ENCODE data around the gene UGT2B11. TPM values are rescaled to one million over a fixed set of nuclear protein-coding genes. Genes with fewer than 3 reads are reported as not detected.
"Not testable (repeated sequence)": the region's sequence is repeated elsewhere in the genome, so short reads cannot be mapped to it uniquely, and the experiment has no call there.

The UGT2B11 gene
- total RNA-seq, 2 donors from 2014 or later = not detected

- not testable (repeated sequence) for H3K36me3 ChIP-seq; H3K9me3 ChIP-seq; DNase-seq; H3K9ac ChIP-seq (ENCODE audit: low read depth in 2 of 2, low read length in 2 of 2); H3K27me3 ChIP-seq; H3K27ac ChIP-seq; H3K4me3 ChIP-seq; H3K4me1 ChIP-seq
- intact Hi-C loops (cut with DNase I) = loop anchor here (10.0 kb wide), 1 partner anchor 905 kb away; no protein-coding TSS in a partner anchor
Observed at GRCh38 chr4:69179817-69180216, 34.7 kb downstream of the UGT2B11 start.

- H3K36me3 ChIP-seq; H3K4me1 ChIP-seq; DNase-seq; H3K27ac ChIP-seq; H3K9me3 ChIP-seq; H3K4me3 ChIP-seq; H3K27me3 ChIP-seq; H3K9ac ChIP-seq (ENCODE audit: low read depth in 2 of 2, low read length in 2 of 2): not testable (repeated sequence)
- intact Hi-C loops (cut with DNase I) = loop anchor here (10.0 kb wide), 1 partner anchor 904 kb away; no protein-coding TSS in a partner anchor
Observed at GRCh38 chr4:69178751-69179205, 35.8 kb downstream of the UGT2B11 start.

- H3K4me1 ChIP-seq; H3K9ac ChIP-seq (ENCODE audit: low read depth in 2 of 2, low read length in 2 of 2); H3K36me3 ChIP-seq; H3K4me3 ChIP-seq; H3K27ac ChIP-seq; H3K9me3 ChIP-seq; H3K27me3 ChIP-seq: not testable (repeated sequence)
- TF ChIP-seq CTCF (IDR thresholded peaks at IDR 0.05) = peak; percentile 42
- intact Hi-C loops (cut with DNase I) = loop anchor here (10.0 kb wide), 1 partner anchor 896 kb away; no protein-coding TSS in a partner anchor
- peak; percentile 74 for DNase-seq
Observed at GRCh38 chr4:69170233-69171134, 44.1 kb downstream of the UGT2B11 start.

GRCh38 chr4:69169171-69169570 lies 45.4 kb downstream of the UGT2B11 start:
- H3K9ac ChIP-seq (ENCODE audit: low read depth in 2 of 2, low read length in 2 of 2); H3K4me1 ChIP-seq; H3K27ac ChIP-seq; DNase-seq; H3K4me3 ChIP-seq; intact Hi-C loops (cut with DNase I); H3K36me3 ChIP-seq; H3K9me3 ChIP-seq; H3K27me3 ChIP-seq: not testable (repeated sequence)

GRCh38 chr4:69167300-69167699 lies 47.2 kb downstream of the UGT2B11 start:
- Histone ChIP-seq H3K9me3 (no peaks in the 10 kb centered on the region), H3K9ac (ENCODE audit: low read depth in 2 of 2, low read length in 2 of 2) (no peak overlapping the region), H3K4me3 (no peak overlapping the region), H3K27me3 (no peaks in the 10 kb centered on the region), H3K27ac (no peak overlapping the region), H3K36me3 (no peaks in the 10 kb centered on the region), H3K4me1 (no peaks in the 10 kb centered on the region)
- no peak for DNase-seq
- no peak for TF ChIP-seq CTCF (IDR thresholded peaks at IDR 0.05)
- intact Hi-C loops (cut with DNase I) = no loop called here

- DNase-seq; H3K9ac ChIP-seq (ENCODE audit: low read depth in 2 of 2, low read length in 2 of 2); H3K9me3 ChIP-seq; H3K27ac ChIP-seq; H3K36me3 ChIP-seq; H3K27me3 ChIP-seq; H3K4me3 ChIP-seq; intact Hi-C loops (cut with DNase I); H3K4me1 ChIP-seq: not testable (repeated sequence)
Observed at GRCh38 chr4:69166376-69166775, 48.2 kb downstream of the UGT2B11 start.

- H3K36me3 ChIP-seq; H3K4me3 ChIP-seq; H3K9ac ChIP-seq (ENCODE audit: low read depth in 2 of 2, low read length in 2 of 2); H3K9me3 ChIP-seq; H3K27ac ChIP-seq; DNase-seq; H3K4me1 ChIP-seq; H3K27me3 ChIP-seq; intact Hi-C loops (cut with DNase I): not testable (repeated sequence)
Observed at GRCh38 chr4:69165707-69166106, 48.8 kb downstream of the UGT2B11 start.

GRCh38 chr4:69156913-69157312 lies 57.6 kb downstream of the UGT2B11 start:
- DNase-seq = no peak
- H3K4me3 ChIP-seq = no peak overlapping the region
- no peaks in the 10 kb centered on the region for H3K36me3 ChIP-seq
- no peak for TF ChIP-seq CTCF (IDR thresholded peaks at IDR 0.05)
- H3K27me3 ChIP-seq = no peaks in the 10 kb centered on the region
- H3K9me3 ChIP-seq = no peaks in the 10 kb centered on the region
- intact Hi-C loops (cut with DNase I) = no loop called here
- no peaks in the 10 kb centered on the region for H3K4me1 ChIP-seq
- no peak overlapping the region for H3K27ac ChIP-seq
- H3K9ac ChIP-seq (ENCODE audit: low read depth in 2 of 2, low read length in 2 of 2) = no peak overlapping the region
